Measurements from ENCODE around the gene EVC. TPM values are rescaled to one million over a fixed set of nuclear protein-coding genes. Genes with fewer than 3 reads are reported as not detected.
"Not testable (repeated sequence)": the region's sequence is repeated elsewhere in the genome, so short reads cannot be mapped to it uniquely, and the experiment has no call there.

The EVC gene
- total RNA-seq, 1 donor = 69.1 TPM

- DNase-seq (ENCODE audit: insufficient read length, low spot score, missing footprints) = no peak
- Histone ChIP-seq H3K4me1 (ENCODE audit: insufficient read depth, low read length) (peaks cover 23% of the 10 kb centered on the region), H3K27me3 (ENCODE audit: insufficient read depth, low read length) (no peaks in the 10 kb centered on the region), H3K4me3 (ENCODE audit: insufficient read depth, low read length) (no peak overlapping the region), H2AFZ (ENCODE audit: low read length) (no peak overlapping the region), H3K79me2 (ENCODE audit: insufficient read depth, low read length) (peaks cover 88% of the 10 kb centered on the region), H3K9me3 (ENCODE audit: low read depth, low read length) (no peaks in the 10 kb centered on the region), H3K27ac (ENCODE audit: low read depth, low read length) (no peak overlapping the region), H3K4me2 (ENCODE audit: insufficient read depth, low read length) (no peak overlapping the region), H4K20me1 (ENCODE audit: insufficient read depth, low read length) (peaks cover 48% of the 10 kb centered on the region), H3K36me3 (ENCODE audit: insufficient read depth, low read length) (peaks cover 29% of the 10 kb centered on the region)
- no peak for TF ChIP-seq CTCF (IDR thresholded peaks at IDR 0.05; ENCODE audit: extremely low read depth, low read depth, low read length)
Observed at GRCh38 chr4:5720980-5721379, 10.0 kb downstream of the EVC start.

- no peaks in the 10 kb centered on the region for H3K9me3 ChIP-seq (ENCODE audit: low read depth, low read length)
- no peak overlapping the region for H3K4me2 ChIP-seq (ENCODE audit: insufficient read depth, low read length)
- no peaks in the 10 kb centered on the region for H3K27me3 ChIP-seq (ENCODE audit: insufficient read depth, low read length)
- TF ChIP-seq CTCF (IDR thresholded peaks at IDR 0.05; ENCODE audit: extremely low read depth, low read depth, low read length) = no peak
- peaks cover 29% of the 10 kb centered on the region for H3K36me3 ChIP-seq (ENCODE audit: insufficient read depth, low read length)
- no peak overlapping the region for H3K4me3 ChIP-seq (ENCODE audit: insufficient read depth, low read length)
- peaks cover 45% of the 10 kb centered on the region for H4K20me1 ChIP-seq (ENCODE audit: insufficient read depth, low read length)
- no peak for DNase-seq (ENCODE audit: insufficient read length, low spot score, missing footprints)
- H3K79me2 ChIP-seq (ENCODE audit: insufficient read depth, low read length) = peaks cover 82% of the 10 kb centered on the region
- H3K27ac ChIP-seq (ENCODE audit: low read depth, low read length) = no peak overlapping the region
- no peak overlapping the region for H2AFZ ChIP-seq (ENCODE audit: low read length)
- peaks cover 23% of the 10 kb centered on the region for H3K4me1 ChIP-seq (ENCODE audit: insufficient read depth, low read length)
Observed at GRCh38 chr4:5721923-5722322, 10.9 kb downstream of the EVC start.

- peaks cover 78% of the 10 kb centered on the region for H3K79me2 ChIP-seq (ENCODE audit: insufficient read depth, low read length)
- DNase-seq (ENCODE audit: insufficient read length, low spot score, missing footprints) = peak; percentile 82
Observed at GRCh38 chr4:5722328-5722727, 11.3 kb downstream of the EVC start.

GRCh38 chr4:5724377-5724776, 13.4 kb downstream of the EVC start:
- TF ChIP-seq CTCF (IDR thresholded peaks at IDR 0.05; ENCODE audit: extremely low read depth, low read depth, low read length) = no peak

More at GRCh38 chr4:5722328-5722727, 11.3 kb downstream of the EVC start:
- H3K27ac ChIP-seq (ENCODE audit: low read depth, low read length) = no peak overlapping the region
- H3K27me3 ChIP-seq (ENCODE audit: insufficient read depth, low read length) = no peaks in the 10 kb centered on the region
- no peak overlapping the region for H3K4me2 ChIP-seq (ENCODE audit: insufficient read depth, low read length)
- H3K4me1 ChIP-seq (ENCODE audit: insufficient read depth, low read length) = peaks cover 23% of the 10 kb centered on the region
- H2AFZ ChIP-seq (ENCODE audit: low read length) = no peak overlapping the region
- H3K36me3 ChIP-seq (ENCODE audit: insufficient read depth, low read length) = peaks cover 29% of the 10 kb centered on the region
- no peak overlapping the region for H3K4me3 ChIP-seq (ENCODE audit: insufficient read depth, low read length)
- TF ChIP-seq CTCF (IDR thresholded peaks at IDR 0.05; ENCODE audit: extremely low read depth, low read depth, low read length) = no peak
- no peaks in the 10 kb centered on the region for H3K9me3 ChIP-seq (ENCODE audit: low read depth, low read length)
- peaks cover 45% of the 10 kb centered on the region for H4K20me1 ChIP-seq (ENCODE audit: insufficient read depth, low read length)

GRCh38 chr4:5728412-5728811, 17.4 kb downstream of the EVC start:
- H3K79me2 ChIP-seq (ENCODE audit: insufficient read depth, low read length) = peaks cover 69% of the 10 kb centered on the region
- not testable (repeated sequence) for H3K4me3 ChIP-seq (ENCODE audit: insufficient read depth, low read length)

More at GRCh38 chr4:5724377-5724776, 13.4 kb downstream of the EVC start:
- H3K27me3 ChIP-seq (ENCODE audit: insufficient read depth, low read length) = no peaks in the 10 kb centered on the region
- peaks cover 32% of the 10 kb centered on the region for H4K20me1 ChIP-seq (ENCODE audit: insufficient read depth, low read length)
- peaks cover 68% of the 10 kb centered on the region for H3K79me2 ChIP-seq (ENCODE audit: insufficient read depth, low read length)
- no peak overlapping the region for H3K4me2 ChIP-seq (ENCODE audit: insufficient read depth, low read length)
- H3K36me3 ChIP-seq (ENCODE audit: insufficient read depth, low read length) = peaks cover 30% of the 10 kb centered on the region
- H3K4me1 ChIP-seq (ENCODE audit: insufficient read depth, low read length) = peaks cover 22% of the 10 kb centered on the region
- no peak for DNase-seq (ENCODE audit: insufficient read length, low spot score, missing footprints)
- H3K27ac ChIP-seq (ENCODE audit: low read depth, low read length) = peak overlapping the region; percentile 16
- no peak overlapping the region for H2AFZ ChIP-seq (ENCODE audit: low read length)
- H3K9me3 ChIP-seq (ENCODE audit: low read depth, low read length) = no peaks in the 10 kb centered on the region
- no peak overlapping the region for H3K4me3 ChIP-seq (ENCODE audit: insufficient read depth, low read length)

More at GRCh38 chr4:5728412-5728811, 17.4 kb downstream of the EVC start:
- not testable (repeated sequence) for H3K4me2 ChIP-seq (ENCODE audit: insufficient read depth, low read length); H3K27me3 ChIP-seq (ENCODE audit: insufficient read depth, low read length); H3K9me3 ChIP-seq (ENCODE audit: low read depth, low read length); H3K27ac ChIP-seq (ENCODE audit: low read depth, low read length); H3K4me1 ChIP-seq (ENCODE audit: insufficient read depth, low read length); H2AFZ ChIP-seq (ENCODE audit: low read length); DNase-seq (ENCODE audit: insufficient read length, low spot score, missing footprints)
- Histone ChIP-seq H4K20me1 (ENCODE audit: insufficient read depth, low read length) (peaks cover 34% of the 10 kb centered on the region), H3K36me3 (ENCODE audit: insufficient read depth, low read length) (peaks cover 47% of the 10 kb centered on the region)
